DOHH2 (cell line): ENCODE data around the gene SOX8.

ENCODE experiments used
- CTCF ChIP-seq: fragments of 200-600 bp; sonication (generic); IDR thresholded peaks from one replicate; pipeline ENCODE4 v1.5.1; 2014; ENCODE audit warnings: antibody characterized with exemption, mild to moderate bottlenecking, low read depth, low read length; ENCODE audit not compliant: poor library complexity, severe bottlenecking
- EZH2phosphoT487 ChIP-seq: fragments of 200-600 bp; sonication (generic); IDR thresholded peaks from 2 replicates; pipeline ENCODE4 v1.6.1; 2017; ENCODE audit warnings: borderline replicate concordance, mild to moderate bottlenecking, antibody characterized with exemption, low read length, moderate library complexity, mixed read lengths

- TF ChIP-seq CTCF: no peak
- TF ChIP-seq EZH2phosphoT487: no peak
These were observed 5.1 kb upstream of the SOX8 start for GRCh38 chr16:976389-976931.
